GM12878 (cell line): Measurements from ENCODE around the gene DHDH. TPM values are rescaled to one million over a fixed set of nuclear protein-coding genes. Genes with fewer than 3 reads are reported as not detected.

ENCODE experiments used
- BACH1 ChIP-seq: fragments of 450-650 bp; IDR thresholded peaks from 2 replicates; pipeline ENCODE4 v1.6.1; 2017; ENCODE audit warnings: mild to moderate bottlenecking, borderline replicate concordance
- FOXM1 ChIP-seq: IDR thresholded peaks from 2 replicates; pipeline ENCODE4 v1.6.1; 2012; ENCODE audit warnings: low read depth, mild to moderate bottlenecking, inconsistent platforms, low read length, moderate library complexity
- GATAD2B ChIP-seq: fragments of 450-650 bp; conservative IDR thresholded peaks from 2 replicates; pipeline ENCODE4 v1.6.1; 2017; ENCODE audit warnings: low read depth, mild to moderate bottlenecking, moderate library complexity
- HCFC1 ChIP-seq: fragments of 150-350 bp; IDR thresholded peaks from 2 replicates; pipeline ENCODE4 v1.6.1; 2014; ENCODE audit warnings: low read length
- IRF4 ChIP-seq: IDR thresholded peaks from 2 replicates; pipeline ENCODE4 v1.6.1; 2011; ENCODE audit warnings: low read depth, low read length
- PBX3 ChIP-seq: IDR thresholded peaks from 2 replicates; pipeline ENCODE4 v1.6.1; 2011; ENCODE audit warnings: mild to moderate bottlenecking, low read depth, low read length, moderate library complexity; ENCODE audit not compliant: insufficient replicate concordance
- RFX5 ChIP-seq: IDR thresholded peaks from 2 replicates; pipeline ENCODE4 v1.6.1; 2011; ENCODE audit warnings: low read depth, low read length, improper control_type of control experiment
- SIN3A ChIP-seq: IDR thresholded peaks from 2 replicates; pipeline ENCODE4 v1.6.1; 2012; ENCODE audit warnings: low read depth, low read length, improper control_type of control experiment
- SPI1 ChIP-seq: IDR thresholded peaks from 2 replicates; pipeline ENCODE4 v1.6.1; 2011; ENCODE audit warnings: low read depth, mild to moderate bottlenecking, low read length, moderate library complexity, borderline replicate concordance; ENCODE audit not compliant: insufficient read depth
- TARDBP ChIP-seq: IDR thresholded peaks from 2 replicates; pipeline ENCODE4 v1.6.1; 2016; ENCODE audit warnings: borderline replicate concordance
- polyA plus RNA-seq, 11 experiments: library from polyadenylated mRNA; depleted of rRNA in 4 of 11; unstranded in 6 of 11; stranded (reverse) in 5 of 11; fragments of >200 nt; fragmentation: Nextera tagmentation in 4 of 11; fragmentation: Illumina TruSeq in 1 of 11; extraction: Ambion mirVana in 4 of 11; extraction: Trizol in 1 of 11; gene quantifications; 1 replicate in 1 of 11; 2 replicates in 10 of 11; pipeline versions ENCODE4 v1.2.1 to v1.2.3, GENCODE V29; 2011 to 2016; ENCODE audit warnings: inconsistent platforms in 2 of 11, missing spikeins in 2 of 11, low read depth in 1 of 11
- total RNA-seq, 4 experiments: library from RNA; depleted of rRNA in 3 of 4; stranded (reverse); fragments of >200 nt in 3 of 4; fragmentation: Illumina TruSeq in 1 of 4; extraction: Trizol in 1 of 4; gene quantifications; 2 replicates each; pipeline versions ENCODE4 v1.2.1 to v1.2.3, GENCODE V29; 2013 to 2021
- TF ChIP-seq, protein P1 (sequence below): fragments of 450-650 bp; formaldehyde crosslinking; IDR thresholded peaks from 2 replicates; pipeline ENCODE4 v1.5.0; 2022; ENCODE audit warnings: mild to moderate bottlenecking, missing genetic modification characterization
- TF ChIP-seq, protein P2 (sequence below): fragments of 450-650 bp; IDR thresholded peaks from 2 replicates; pipeline ENCODE4 v1.6.1; 2017; ENCODE audit warnings: antibody characterized with exemption, mild to moderate bottlenecking, moderate library complexity

The DHDH gene
- total and polyA plus RNA-seq, 10 of the 15 experiments (the other 5 are each of a cell fraction or from before 2014, with no cell fraction given) = 0.13 to 0.21 (median 0.15) TPM; not detected in 7

- TF ChIP-seq, protein P1, sequence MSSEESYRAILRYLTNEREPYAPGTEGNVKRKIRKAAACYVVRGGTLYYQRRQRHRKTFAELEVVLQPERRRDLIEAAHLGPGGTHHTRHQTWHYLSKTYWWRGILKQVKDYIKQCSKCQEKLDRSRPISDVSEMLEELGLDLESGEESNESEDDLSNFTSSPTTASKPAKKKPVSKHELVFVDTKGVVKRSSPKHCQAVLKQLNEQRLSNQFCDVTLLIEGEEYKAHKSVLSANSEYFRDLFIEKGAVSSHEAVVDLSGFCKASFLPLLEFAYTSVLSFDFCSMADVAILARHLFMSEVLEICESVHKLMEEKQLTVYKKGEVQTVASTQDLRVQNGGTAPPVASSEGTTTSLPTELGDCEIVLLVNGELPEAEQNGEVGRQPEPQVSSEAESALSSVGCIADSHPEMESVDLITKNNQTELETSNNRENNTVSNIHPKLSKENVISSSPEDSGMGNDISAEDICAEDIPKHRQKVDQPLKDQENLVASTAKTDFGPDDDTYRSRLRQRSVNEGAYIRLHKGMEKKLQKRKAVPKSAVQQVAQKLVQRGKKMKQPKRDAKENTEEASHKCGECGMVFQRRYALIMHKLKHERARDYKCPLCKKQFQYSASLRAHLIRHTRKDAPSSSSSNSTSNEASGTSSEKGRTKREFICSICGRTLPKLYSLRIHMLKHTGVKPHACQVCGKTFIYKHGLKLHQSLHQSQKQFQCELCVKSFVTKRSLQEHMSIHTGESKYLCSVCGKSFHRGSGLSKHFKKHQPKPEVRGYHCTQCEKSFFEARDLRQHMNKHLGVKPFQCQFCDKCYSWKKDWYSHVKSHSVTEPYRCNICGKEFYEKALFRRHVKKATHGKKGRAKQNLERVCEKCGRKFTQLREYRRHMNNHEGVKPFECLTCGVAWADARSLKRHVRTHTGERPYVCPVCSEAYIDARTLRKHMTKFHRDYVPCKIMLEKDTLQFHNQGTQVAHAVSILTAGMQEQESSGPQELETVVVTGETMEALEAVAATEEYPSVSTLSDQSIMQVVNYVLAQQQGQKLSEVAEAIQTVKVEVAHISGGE (CRISPR knock-in tag) = no peak
- TF ChIP-seq, protein P2, sequence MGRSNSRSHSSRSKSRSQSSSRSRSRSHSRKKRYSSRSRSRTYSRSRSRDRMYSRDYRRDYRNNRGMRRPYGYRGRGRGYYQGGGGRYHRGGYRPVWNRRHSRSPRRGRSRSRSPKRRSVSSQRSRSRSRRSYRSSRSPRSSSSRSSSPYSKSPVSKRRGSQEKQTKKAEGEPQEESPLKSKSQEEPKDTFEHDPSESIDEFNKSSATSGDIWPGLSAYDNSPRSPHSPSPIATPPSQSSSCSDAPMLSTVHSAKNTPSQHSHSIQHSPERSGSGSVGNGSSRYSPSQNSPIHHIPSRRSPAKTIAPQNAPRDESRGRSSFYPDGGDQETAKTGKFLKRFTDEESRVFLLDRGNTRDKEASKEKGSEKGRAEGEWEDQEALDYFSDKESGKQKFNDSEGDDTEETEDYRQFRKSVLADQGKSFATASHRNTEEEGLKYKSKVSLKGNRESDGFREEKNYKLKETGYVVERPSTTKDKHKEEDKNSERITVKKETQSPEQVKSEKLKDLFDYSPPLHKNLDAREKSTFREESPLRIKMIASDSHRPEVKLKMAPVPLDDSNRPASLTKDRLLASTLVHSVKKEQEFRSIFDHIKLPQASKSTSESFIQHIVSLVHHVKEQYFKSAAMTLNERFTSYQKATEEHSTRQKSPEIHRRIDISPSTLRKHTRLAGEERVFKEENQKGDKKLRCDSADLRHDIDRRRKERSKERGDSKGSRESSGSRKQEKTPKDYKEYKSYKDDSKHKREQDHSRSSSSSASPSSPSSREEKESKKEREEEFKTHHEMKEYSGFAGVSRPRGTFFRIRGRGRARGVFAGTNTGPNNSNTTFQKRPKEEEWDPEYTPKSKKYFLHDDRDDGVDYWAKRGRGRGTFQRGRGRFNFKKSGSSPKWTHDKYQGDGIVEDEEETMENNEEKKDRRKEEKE = 0 out of 2 replicates have a peak, but pooled peaks have one; percentile 6
- peak; percentile 69; the same call in 1 of the 2 replicates for TF ChIP-seq BACH1
- peak; percentile 63; the same call in 1 of the 2 replicates for TF ChIP-seq SPI1
- TF ChIP-seq PBX3 = peak; percentile 7
- TF ChIP-seq TARDBP = no peak
- no peak for TF ChIP-seq GATAD2B
- TF ChIP-seq HCFC1 = no peak
- TF ChIP-seq IRF4 = no peak
- no peak for TF ChIP-seq RFX5
- TF ChIP-seq FOXM1 = no peak
- TF ChIP-seq SIN3A = no peak
These were observed 33.2 kb downstream of the DHDH start (continued) for GRCh38 chr19:48966541-48967345.
